ACHN (cell line): ENCODE results near the gene LRRFIP1.

Experiments used
- DNase-seq: peaks from one replicate; pipeline ENCODE4 v3.0.0-alpha.2; 2015
- in situ Hi-C: cut with HindIII; loops from 2 replicates; pipeline ENCODE4 v1.10.0; 2017; ENCODE audit warnings: low sequenced_read_pairs, low pct_ligation_motif_present, low pct_unique_long_range_greater_than_20kb

LRRFIP1 gene

DNA sequence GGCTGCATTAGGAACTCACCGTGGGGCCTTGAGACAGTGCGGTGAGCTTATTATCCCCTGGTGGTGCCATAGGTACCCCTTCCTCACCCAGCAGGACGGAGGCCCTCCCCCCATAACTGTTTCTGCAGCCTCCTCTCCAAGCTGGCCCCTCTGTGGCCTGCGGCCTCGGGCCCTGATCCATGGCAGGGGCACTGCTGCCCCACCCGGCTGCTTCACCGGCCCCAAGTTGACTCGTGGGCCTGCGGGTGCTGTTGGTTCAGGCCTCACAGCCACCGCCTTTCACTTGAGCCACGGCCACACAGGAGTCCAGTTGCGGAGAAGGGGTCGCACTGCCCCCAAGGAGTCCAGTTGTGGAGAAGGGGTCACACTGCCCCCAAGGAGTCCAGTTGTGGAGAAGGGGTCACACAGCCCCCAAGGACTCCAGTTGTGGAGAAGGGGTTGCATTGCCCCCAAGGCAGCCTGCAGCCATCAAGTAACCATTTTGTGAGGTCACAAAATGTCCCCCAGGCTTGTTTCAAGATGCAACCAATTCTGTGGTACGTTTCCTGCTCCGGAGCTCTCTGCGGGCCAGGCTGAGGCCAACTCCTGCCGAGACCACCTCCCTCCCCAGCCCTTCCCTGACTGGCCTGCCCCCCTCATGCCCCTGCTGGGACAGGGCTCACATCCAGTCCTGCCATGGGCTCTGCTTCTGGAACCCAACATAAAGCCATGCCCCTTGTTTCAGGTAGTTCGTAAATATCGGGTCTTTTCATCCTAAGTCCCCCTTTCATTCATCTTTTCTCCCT, 4.6 kb downstream of the LRRFIP1 start:
- no peak for DNase-seq
- in situ Hi-C loops: no loop called here

DNA sequence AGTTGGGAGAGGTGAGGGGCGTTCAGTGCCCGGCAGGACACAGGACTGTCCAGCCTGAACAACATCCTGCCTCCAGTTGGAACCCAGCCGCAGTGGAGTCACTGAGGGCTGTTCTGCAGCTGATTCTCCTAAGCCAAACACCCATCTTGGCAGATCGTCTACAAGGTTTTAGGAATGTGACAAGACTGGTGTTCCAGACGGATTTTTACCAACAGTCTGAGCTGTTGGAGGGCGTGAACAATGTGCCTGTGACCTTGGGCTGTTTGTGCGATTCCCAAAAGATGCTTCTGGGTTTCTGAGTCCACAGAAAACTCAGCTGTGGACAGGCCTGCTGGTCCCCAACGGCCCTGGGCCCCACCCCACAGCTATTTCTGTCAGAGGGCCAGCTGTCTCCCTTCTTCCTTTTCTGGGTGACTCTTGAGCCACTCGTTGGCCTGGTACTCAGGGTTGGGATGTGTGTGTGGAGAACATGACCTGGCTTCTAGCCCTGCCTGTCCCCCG, 5.7 kb downstream of the LRRFIP1 start:
- no peak for DNase-seq

DNA sequence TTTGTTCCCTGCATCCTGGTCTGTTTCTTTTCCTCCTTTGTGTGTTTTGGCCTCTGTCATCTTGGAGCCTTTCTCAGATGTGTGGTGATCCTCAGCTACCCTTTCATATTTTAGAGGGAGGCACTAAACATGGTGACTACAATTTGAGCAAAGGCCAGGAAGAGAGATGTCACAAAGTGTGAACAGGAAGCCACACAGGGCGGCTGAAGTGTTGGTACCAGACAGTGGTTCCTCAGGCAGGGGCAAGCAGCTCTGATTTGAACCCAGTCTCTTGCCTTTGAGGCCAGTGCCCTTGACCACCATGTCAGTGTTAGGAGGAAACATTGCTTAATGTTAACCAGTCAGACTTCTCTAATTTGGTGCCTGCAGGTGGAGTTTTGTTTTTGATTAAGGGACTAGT, 9.2 kb downstream of the LRRFIP1 start:
- in situ Hi-C loops: no loop called here
- no peak for DNase-seq

More for the DNA sequence above, 5.7 kb downstream of the LRRFIP1 start:
- in situ Hi-C loops: no loop called here

DNA sequence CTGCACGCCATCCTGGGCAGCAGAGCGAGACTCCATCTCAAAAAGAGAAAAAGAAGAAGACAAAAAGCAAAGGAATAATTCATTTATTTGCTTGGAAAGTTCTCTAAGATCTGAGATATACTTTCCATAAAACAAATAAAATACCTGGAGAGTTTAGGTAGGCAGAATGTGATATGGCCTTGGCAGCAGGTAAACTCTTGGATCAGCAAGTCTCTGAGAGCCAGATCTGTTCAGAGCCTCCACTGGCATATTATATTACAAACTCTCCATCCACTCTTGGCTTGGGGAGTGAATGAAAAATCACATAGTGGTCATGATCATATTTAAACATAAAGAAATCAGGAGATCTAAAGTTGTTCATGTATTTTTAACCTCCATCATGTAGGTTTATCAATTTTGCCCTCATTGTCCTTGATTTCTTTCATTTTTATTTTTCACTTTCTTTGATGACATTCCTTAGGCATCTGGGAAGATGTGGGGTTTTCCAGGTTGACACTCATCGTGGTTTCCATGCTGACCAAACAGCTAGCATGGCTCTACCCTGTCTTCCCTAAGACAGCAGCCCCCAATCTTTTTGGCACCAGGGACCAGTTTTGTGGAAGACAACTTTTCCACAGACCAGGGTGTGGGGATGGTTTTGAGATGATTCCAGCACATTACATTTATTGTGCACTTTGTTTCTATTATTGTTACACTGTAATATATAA, 10.2 kb downstream of the LRRFIP1 start:
- in situ Hi-C loops: no loop called here

DNA sequence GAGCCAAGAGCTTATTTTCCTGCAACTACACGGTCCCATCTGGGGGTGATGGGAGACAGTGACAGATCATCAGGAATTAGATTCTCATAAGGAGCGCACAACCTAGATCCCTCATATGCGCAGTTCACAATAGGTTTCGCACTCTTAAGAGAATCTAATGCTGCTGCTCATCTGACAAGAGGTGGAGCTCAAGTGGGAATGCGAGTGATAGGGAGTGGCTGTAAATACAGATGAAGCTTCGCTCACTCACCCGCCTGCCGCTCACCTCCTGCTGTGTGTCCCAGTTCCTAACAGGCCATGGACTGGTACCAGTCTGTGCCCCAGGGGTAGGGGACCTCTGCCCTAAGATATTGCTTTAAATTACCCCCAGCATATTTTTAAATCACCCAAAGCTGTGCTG, 10.8 kb downstream of the LRRFIP1 start:
- in situ Hi-C loops: no loop called here
- no peak for DNase-seq

More for the DNA sequence above, 10.2 kb downstream of the LRRFIP1 start:
- no peak for DNase-seq

DNA sequence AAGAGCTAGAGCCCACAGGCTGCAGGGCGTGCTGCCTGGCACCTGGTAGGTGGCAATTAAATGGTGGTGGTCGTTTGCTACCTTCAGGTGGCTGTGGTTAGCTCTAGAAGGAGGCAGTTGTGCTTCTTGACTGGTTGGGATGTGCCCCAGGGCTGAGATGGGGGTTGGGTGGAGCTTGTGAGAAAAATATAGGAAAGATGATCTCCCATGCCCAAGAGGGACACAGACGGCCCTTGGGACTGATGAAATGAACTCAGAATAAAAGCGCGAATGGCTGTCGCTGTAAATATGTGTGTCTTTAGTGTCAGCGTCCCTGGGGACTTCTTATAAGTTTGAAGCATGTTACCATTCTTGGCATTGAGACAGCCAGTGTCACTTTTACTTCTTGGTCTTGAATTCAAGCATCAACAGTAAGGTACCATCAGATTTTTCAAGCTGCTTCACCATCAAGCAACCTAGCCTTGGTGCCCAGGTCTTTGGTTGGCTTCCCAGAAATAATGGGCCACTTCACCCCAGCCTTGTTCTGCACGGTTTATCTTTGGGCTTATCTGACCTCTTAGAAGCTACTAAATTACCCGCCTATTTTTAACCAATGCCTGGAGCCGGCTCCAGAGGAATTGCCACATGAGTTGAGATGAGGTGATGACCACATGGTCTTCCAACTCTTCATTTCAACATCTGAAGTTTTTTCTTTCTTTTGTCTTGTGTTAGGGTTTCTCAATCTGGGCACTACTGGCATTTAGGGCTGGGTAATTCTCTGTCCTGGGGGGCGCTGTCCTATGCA, 11.9 kb downstream of the LRRFIP1 start:
- no peak for DNase-seq
- in situ Hi-C loops: no loop called here

DNA sequence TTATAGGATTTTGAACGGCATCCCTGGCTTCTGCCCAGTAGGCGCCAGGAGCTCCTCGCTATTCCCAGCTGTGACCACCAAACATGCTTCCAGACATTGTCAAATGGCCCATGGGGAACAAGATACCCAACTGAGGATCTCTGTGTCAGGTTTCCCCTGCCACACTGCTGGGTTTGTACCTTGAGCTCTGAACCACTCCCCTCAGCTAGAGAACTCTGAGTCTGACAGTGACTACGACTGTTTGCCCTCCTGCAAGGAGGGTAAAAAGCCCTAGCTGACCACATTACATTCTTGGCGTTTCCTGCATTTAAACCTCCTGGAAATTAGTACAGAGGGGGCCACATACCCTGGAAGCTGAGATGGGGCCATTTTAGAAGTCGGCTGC, 12.4 kb downstream of the LRRFIP1 start:
- in situ Hi-C loops: no loop called here
- DNase-seq: no peak

DNA sequence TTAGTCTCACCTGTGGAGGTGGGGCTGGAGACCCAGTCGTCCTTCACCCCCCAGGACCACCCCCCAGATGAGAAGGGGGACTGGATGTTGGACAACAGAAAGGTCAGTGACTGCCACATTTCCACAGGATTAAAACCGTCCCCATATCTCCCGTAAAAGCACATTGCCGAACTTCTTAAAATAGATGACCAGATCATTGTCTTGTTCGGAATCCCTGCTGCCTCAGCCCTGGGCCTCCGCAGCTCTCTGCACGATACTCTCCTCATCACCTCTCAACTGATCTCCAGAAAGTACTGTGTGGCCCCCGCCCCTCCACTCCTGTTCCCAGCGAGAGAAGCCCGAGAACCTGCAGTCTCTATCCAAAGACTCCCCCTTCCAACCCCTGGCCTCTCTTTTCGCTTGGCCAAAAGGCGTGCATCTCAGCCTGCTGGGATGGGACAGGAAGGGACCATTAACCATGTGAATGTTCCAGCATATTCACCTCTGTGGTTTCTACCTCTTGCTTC, 13.2 kb downstream of the LRRFIP1 start:
- in situ Hi-C loops: no loop called here
- no peak for DNase-seq

DNA sequence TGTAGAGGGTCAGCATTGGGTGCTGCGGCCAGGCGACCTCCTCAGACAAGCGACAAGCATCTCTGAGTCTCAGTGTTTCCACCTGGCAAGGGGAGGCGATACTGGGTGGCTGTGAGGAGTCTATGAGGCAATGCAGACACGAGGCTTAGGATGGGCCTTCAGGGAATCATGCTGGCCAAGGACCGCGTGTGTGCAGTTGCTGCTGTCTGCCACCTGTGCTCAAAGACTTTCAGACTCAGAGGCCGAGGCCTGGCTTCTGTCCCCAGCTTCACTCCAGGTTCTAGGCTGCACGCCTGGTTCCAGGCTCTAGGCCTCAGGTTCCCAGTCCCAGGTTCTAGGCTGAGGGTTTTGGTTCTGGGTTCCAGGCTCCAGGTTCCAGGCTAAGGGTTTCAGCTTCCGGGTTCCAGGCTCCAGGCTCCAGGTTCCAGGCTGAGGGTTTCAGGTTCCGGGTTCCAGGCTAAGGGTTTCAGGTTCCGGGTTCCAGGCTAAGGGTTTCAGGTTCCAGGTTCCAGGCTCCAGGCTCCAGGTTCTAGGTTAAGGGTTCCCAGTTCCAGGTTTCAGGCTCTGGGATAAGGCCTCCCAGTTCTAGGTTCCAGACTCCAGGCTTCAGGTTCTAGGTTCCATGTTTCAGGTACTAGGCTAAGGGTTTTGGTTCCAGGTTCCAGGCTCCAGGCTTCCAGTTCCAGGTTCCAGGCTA, 14.8 kb downstream of the LRRFIP1 start:
- in situ Hi-C loops: no loop called here

DNA sequence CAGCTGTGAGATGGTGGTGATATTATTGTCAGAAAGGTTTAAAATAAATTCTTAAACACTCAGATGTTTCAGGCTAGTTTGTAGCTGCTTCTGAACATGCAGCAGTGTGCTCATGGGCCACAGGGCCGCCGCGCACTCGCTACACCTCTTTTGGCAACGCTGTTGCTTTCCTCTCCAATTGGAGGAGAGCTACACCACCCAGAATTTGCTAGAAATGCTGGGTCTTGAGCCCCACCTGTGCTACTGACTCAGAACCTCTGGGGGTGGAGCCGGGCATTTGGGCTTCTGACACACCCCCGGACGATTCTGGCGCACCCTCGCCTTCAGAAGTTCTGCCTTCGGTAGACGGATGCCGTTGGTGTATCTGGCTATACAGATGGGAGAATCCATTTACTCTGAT, 15.7 kb downstream of the LRRFIP1 start:
- in situ Hi-C loops: no loop called here
- no peak for DNase-seq

More for the DNA sequence above, 14.8 kb downstream of the LRRFIP1 start:
- no peak for DNase-seq

DNA sequence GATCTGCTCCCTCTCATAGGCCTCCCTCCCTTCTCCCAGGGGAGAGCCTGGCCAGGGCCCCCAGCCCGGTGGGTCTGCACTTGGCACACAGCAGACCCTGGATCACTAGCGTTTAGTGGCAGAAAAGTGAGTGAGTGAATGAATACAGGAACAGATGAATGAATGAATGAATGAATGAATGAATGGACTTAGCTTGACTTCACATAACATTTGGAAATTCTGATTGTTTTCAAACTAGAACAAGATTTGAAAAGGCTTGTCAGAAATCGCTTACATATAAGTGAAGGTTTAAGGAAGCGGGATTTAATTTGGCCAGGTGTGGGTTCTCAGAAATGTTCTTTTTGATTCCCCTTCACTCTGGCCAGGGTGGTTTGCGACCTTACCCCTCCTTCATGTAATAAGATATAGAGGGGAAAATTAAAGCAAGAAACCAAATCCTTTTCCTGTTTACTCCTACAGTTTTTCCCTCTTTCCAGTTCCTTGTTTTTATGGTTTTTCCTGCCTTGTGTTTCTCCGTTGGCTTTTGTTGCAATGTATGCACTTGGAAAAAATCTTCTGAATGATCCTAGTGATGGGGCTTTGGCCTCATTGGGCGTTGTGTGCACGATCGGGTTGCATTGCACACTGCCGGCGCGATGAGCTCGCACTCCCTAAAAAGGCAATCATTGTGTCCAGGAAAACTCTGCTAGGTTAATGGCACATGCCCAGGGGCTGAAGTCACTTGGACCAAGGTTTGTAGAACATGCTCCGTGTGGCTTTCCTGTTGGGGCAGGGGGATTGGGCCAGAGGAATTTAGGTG, 16.4 kb downstream of the LRRFIP1 start:
- in situ Hi-C loops: no loop called here
- DNase-seq: no peak

DNA sequence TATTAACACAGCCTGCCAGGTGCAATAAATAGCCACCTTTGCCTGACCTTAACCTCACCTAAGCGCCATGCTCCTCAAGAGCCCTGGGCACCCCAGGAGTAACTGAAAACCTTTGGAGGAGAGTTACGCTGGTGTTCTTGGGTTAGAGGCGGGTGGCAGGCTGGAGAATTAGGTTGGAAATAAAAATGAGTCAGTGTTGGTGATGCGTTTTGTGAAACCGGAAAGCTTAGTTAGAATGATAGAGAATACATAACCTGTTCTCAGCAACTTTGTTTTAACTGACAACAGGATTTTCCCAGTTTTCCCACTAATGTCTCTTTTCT, 17.0 kb downstream of the LRRFIP1 start:
- DNase-seq: no peak
- in situ Hi-C loops: no loop called here

DNA sequence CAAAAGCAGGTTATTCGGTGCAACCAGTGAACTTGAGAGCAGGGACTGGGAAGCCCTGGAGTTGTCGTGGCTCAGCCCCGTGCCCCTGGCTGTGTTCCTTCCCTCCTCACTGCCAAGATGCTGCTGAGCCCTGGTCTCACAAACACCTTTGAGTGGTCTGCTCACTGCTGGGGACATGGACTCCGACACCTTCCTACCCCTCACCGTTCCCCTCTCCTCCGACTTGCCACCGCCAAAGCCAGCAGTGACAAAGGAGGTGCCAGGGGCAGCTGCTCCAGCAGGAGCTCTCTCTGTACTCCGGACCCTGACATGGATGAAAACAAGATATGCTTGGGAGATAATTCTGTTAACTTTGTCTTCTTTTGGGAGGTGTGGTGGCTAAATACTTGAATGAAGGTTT, 17.9 kb downstream of the LRRFIP1 start:
- DNase-seq: no peak
- in situ Hi-C loops: no loop called here

DNA sequence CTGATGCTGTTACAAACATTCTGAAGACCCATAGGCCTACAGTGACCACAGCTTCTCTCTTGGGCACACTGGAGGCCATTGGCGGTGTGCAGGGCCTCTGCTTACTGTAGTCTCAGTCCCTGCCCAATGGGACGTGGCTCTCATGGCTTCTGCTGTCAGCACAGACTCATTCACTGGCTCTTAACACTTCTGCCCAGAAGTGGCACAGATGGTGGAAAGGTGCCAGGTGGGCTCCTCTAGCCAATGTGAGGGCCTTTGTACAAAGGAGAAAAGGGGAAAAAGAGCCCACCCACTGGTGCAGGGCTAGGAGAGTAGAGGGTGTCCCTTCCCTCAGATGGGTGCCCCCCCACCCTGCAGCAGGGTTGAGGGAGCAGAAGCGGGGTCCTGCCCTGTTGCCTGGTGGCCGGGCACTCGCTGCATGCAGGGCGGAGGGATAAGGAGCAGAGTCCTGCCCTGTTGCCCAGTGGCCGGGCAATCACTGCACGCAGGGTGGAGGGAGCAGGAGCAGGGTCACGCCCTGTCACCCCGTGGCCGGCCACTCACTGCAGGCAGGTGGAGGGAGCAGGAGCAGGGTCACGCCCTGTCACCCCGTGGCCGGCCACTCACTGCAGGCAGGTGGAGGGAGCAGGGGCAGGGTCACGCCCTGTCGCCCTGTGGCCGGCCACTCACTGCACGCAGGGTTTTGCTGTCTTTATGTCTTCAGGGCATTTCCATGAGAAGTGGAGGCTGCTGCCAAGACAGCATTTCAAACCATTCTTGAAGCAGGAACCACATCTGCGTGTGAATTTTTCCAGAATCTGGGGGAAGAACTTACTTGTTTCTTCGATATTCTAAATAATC, 20.0 kb downstream of the LRRFIP1 start:
- in situ Hi-C loops: no loop called here
- DNase-seq: no peak

DNA sequence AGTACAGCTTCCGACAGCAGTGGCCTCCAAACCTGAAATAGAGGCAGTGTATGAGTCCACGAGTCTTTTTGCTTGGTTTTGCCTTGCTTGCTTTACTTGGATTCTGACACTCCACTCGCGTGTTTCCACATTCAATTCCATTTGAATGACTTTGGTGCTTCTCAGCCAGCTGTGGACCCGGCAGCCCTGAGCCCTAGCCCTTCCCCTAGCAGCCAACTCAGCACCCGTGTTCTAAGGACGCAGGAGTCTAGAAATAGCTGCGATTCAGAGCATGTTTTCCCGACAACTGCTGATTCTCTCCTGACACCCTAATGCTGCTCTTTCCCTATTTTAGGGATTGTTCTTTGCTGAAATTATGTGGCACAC, 20.6 kb downstream of the LRRFIP1 start:
- in situ Hi-C loops: no loop called here
- no peak for DNase-seq

DNA sequence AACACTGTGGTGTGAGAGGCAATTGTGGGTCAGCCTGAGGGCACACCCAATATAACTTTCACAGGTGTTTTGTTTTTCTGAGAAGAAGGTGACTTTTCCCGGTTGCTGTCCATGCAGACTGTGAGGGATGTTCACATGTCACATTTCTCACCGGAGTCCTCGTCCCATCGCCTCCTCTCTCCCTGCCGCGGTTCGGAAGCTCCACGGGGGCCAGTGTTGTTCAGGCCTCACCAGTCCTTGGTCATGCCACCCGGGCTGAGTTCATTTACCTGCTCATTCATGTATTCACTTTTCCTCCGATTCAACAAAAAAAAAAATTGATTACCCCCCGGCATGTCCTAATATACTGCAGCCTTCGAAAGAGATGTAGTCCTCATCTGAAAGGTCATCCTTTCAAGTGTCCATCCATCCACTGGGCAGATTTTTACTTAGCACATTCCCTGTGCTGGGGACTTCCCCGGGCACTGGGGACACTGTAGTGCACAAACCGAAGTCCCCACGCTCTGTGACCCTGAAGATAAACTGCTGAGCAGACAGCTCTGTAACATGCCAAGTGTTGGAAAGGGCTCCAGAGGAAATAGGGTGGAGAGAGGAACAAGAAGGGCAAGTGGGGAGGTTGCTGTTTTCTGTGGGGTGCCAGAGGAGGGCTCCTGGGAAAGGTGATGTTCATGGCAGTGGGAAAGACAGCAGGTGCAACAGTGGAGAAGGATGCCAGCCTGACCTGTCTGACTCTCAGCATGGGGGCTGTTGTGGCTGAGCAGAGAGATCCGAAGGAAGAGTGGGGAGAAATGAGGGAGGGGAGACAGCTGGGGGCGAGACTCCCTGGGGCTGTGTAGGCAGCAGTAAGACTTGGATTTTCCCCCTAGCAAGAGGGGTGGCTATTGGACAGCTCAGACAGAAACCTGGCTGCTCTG, 22.4 kb downstream of the LRRFIP1 start:
- no peak for DNase-seq
- in situ Hi-C loops: no loop called here
